ENCODE measurements around the gene PVRIG.
"Not testable (repeated sequence)": the region's sequence is repeated elsewhere in the genome, so short reads cannot be mapped to it uniquely, and the experiment has no call there.

Gene PVRIG

GRCh38 chr7:100267648-100268047 lies 47.9 kb downstream of the PVRIG start:
- in situ Hi-C loops (cut with MboI; ENCODE audit: low pct_unique_long_range_greater_than_20kb, low sequenced_read_pairs, unreplicated experiment) = no loop called here
- TF ChIP-seq CTCF (IDR thresholded peaks at IDR 0.05; ENCODE audit: extremely low read depth, insufficient read depth, missing control alignments) = no peak

GRCh38 chr7:100268882-100269281 lies 49.1 kb downstream of the PVRIG start:
- in situ Hi-C loops (cut with MboI; ENCODE audit: low pct_unique_long_range_greater_than_20kb, low sequenced_read_pairs, unreplicated experiment); DNase-seq (ENCODE audit: low spot score): not testable (repeated sequence)

More at GRCh38 chr7:100267648-100268047, 47.9 kb downstream of the PVRIG start:
- no peak for DNase-seq (ENCODE audit: low spot score)

GRCh38 chr7:100269306-100270045 lies 49.7 kb downstream of the PVRIG start:
- in situ Hi-C loops (cut with MboI; ENCODE audit: low pct_unique_long_range_greater_than_20kb, low sequenced_read_pairs, unreplicated experiment); DNase-seq (ENCODE audit: low spot score): not testable (repeated sequence)

GRCh38 chr7:100270046-100270918 lies 50.5 kb downstream of the PVRIG start:
- in situ Hi-C loops (cut with MboI; ENCODE audit: low pct_unique_long_range_greater_than_20kb, low sequenced_read_pairs, unreplicated experiment); DNase-seq (ENCODE audit: low spot score): not testable (repeated sequence)

Measured in GM13977 (cell line).